Right hindlimb (tissue), 1 donor: ENCODE data around the gene PDE4B.

ENCODE experiments used
- DNase-seq: peaks from one replicate; pipeline ENCODE4 v3.0.0-alpha.2; 2018

Gene PDE4B

GRCh38 chr1:66323958-66324625 lies 531.4 kb downstream of the PDE4B start:
- no peak for DNase-seq

- no peak for DNase-seq
These were observed 533.1 kb downstream of the PDE4B start for GRCh38 chr1:66325594-66326380.

GRCh38 chr1:66326867-66327266 lies 534.2 kb downstream of the PDE4B start:
- DNase-seq, result no peak

DNA sequence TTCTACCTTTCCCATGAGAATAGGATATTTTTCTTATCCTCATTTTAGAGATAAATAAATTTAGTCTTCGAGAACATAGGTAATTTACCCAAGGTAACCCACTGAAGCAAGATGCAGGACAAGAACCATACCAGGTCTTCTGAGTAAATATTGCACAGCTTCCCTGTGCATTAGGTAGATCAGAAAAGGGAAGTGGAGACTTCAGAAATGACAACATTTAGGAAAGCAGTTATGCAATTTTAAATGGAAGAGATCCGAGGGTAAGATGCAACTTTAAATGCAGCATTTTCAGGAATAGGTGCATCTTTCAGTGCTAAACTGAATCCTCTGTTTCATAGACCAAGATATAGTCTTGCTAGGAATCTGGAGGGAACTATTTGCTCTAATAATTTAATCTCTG lies 534.9 kb downstream of the PDE4B start:
- no peak for DNase-seq

DNA sequence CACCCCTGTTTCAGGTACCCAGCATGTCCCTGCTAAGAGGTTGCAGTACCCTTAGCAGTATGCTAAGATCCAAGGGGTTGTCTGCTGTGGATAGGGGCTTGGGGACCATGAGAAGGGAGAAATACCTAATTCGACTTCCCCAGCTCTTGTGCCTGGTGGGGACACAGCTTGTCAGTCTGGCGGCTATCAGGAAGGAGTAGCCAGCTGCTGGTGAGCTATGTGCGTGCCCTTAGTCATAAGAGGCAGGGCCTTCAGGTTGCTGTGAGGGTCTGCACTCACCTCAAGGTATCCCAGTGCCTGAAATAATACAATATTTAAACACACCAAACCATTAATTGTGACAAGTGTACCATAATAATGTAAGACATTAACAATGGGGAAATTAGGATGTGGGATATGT lies 536.2 kb downstream of the PDE4B start:
- DNase-seq, result no peak

DNA sequence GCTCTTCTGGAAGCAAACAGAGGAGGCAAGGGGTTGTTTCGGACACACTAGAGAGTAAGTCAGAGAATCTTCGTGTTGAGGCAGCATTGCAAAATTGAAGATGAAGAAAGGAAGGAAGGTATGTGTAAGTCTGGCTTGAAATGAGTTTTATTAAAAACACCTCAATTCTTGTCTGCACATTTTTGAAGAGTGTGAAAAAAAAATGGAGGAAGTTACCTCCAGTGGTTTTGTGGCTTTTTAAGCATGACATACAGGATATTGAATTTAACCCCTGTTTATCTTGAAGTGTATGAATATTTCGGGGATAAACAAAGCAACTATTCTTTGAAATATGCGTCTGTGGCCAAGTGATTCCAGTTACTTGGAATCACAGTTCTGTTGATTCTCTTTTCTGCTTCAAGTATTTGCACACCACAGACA lies 538.0 kb downstream of the PDE4B start:
- DNase-seq, result no peak

DNA sequence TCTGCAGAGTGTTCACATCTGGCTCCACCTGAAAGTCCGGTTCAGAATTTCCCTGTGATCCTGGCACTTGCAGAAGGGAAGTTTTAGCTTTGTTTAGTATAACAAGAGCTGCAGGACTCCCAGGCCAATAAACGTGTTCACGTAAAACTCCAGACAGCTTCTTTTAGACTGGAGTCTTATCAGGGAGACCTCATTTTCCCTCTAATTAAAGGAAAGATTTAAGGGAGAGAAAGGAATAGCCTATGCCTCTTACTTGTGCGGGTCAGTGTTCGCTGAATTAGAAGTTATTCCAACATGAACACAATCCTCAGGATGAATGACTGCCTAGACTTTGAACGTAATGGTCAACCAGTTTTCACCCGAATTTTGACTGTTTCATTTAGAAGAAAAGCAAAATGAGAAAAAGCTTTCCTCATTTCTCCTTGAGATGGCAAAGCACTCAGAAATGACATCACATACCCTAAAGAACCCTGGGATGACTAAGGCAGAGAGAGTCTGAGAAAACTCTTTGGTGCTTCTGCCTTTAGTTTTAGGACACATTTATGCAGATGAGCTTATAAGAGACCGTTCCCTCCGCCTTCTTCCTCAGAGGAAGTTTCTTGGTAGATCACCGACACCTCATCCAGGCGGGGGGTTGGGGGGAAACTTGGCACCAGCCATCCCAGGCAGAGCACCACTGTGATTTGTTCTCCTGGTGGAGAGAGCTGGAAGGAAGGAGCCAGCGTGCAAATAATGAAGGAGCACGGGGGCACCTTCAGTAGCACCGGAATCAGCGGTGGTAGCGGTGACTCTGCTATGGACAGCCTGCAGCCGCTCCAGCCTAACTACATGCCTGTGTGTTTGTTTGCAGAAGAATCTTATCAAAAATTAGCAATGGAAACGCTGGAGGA lies 539.2 kb downstream of the PDE4B start:
- DNase-seq, result peak; percentile 88

GRCh38 chr1:66332548-66332901 lies 539.8 kb downstream of the PDE4B start:
- no peak for DNase-seq

GRCh38 chr1:66333466-66334199 lies 540.9 kb downstream of the PDE4B start:
- peak; percentile 41 for DNase-seq

DNA sequence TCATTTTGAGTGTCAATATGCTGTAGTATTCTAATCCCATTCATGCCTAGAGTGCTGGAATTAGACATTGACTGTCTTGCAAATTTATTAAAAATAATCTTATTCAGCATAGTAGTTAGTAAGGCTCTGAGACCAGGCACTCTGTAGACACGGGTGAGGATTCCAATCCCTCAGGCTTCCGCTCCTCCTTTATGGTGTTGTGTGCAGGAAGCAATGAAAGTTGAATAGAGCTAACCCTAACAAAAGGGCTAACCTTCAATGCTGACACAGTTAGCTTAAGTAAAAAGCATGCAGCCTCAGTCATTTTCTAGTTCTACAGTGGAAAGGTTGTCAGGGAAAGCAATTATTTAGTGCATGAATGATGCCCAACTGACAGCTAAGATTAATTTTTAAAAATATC lies 541.6 kb downstream of the PDE4B start:
- no peak for DNase-seq

DNA sequence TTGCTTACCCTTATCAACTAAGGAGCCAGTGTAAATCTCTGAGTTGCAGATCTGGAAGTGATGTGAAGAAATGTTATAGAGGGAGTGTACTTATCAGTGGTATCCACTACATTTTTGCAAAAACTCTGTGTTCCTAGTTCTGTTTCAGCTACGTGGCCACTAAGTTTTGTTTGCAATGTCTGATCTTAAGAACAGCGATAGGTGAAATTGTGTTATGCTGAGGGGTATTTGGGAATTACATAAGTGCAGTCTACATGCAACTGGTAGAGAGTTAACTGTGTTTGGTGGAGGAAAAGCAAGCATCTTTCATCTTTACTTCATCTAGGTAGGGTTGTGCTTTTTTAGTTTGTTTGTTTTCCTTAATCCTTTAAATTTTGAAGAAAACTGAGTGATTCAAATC lies 542.4 kb downstream of the PDE4B start:
- no peak for DNase-seq

- peak; percentile 62 for DNase-seq
These were observed 543.4 kb downstream of the PDE4B start for GRCh38 chr1:66335859-66336640.

DNA sequence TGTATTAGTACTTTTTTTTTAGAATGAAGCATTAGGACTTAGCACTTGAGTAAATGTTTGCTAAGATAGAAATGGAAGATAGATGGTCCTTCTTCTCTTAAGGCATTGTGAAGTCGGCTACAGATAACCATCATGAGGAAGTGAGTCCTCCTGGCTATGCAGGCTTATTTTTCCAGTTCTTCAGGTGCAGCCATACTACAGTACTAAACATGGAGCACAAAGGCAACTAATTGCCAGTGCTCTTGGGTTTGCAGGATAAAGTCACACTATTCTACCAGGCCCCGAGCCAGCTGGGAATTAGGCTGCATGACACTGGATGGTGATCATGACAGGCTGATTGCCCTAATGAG lies 543.9 kb downstream of the PDE4B start:
- no peak for DNase-seq

DNA sequence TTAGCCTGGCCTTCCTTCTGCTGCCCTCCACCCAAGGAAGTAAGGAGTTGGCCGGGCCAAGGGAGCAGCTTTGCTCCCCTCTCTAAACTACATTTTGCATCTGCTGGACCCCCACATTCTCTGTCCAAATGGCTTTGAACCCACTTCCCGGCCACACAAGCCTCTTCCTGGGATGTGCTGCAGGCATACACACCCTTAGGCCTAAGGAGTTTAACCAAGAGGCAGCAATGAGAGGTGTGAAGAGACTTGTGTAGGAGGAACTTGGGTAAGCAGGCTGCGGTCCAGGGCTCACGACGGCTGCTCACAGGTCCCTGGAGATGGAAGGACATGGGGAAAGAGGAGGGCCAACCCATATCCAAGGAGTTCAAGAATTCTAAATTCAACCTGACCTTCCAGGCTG lies 544.6 kb downstream of the PDE4B start:
- no peak for DNase-seq

- DNase-seq, result no peak
These were observed 547.2 kb downstream of the PDE4B start for GRCh38 chr1:66339944-66340343.

GRCh38 chr1:66341446-66342089 lies 548.9 kb downstream of the PDE4B start:
- DNase-seq, result no peak

GRCh38 chr1:66342707-66343106 lies 550.0 kb downstream of the PDE4B start:
- no peak for DNase-seq

GRCh38 chr1:66343569-66344325 lies 551.1 kb downstream of the PDE4B start:
- DNase-seq, result no peak

DNA sequence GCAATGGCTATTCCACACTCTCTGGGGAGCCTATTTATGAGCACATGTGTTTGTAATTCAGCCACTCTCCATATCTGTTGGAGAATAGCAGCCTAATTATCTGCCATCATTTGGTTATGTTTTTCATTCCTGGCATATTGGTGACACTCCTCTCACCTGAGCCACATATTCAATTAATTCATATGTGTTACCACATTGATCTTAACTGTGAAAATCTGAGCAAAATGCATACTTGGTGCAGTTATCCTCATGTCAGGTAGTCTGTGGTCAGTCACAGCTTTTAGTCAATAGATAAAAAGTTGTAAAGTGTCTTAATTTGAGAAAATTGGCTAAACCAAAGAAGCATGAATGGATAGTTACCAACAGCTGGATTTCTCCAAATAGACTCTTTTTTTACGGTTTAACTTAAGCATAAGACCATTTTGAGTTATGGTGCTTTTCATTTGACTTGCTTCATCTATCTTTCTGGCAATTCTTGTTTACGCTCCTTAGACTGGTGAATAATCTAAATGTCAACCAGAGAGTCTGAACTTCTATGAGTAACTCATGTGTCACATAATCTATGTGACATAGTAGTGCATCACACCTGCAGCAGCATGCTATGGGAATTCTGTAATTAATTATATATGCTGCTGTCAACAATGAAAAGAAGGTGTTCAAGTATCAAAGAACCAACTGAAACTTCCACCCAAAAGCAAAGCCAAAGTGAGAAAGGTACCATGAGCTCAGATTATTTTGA lies 553.5 kb downstream of the PDE4B start:
- DNase-seq, result no peak

GRCh38 chr1:66346873-66347272 lies 554.2 kb downstream of the PDE4B start:
- DNase-seq, result no peak
